CD4-positive, alpha-beta T cell treated with Interferon alpha-2 for 1 hour (primary cell): Measurements from ENCODE around the gene FGFBP1.
"Not testable (repeated sequence)": the region's sequence is repeated elsewhere in the genome, so short reads cannot be mapped to it uniquely, and the experiment has no call there.

Experiments used
- DNase-seq, 2 donors: peaks; one replicate each; pipeline ENCODE4 v3.0.0-alpha.2; 2020 to 2022

The FGFBP1 gene

DNA sequence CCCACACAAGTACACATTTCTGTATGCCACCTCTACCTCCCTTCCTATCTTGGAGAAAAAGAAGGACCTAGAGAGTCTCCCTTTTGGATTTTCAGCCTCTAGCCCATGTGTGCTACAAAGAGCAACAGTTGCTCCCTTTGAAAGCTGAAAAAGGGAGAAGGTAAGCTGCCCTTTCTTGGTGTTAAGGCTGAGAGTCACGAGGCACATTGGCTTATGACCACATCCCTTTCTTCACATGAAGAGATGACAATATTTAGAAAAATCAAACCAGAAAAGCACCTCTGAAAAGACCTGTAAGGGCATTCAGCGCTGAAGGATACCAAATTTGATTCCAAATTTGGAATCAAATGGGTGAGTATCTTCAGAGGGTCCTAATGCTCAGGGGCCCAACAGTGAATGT, 6.4 kb upstream of the FGFBP1 start:
- no peak for DNase-seq

DNA sequence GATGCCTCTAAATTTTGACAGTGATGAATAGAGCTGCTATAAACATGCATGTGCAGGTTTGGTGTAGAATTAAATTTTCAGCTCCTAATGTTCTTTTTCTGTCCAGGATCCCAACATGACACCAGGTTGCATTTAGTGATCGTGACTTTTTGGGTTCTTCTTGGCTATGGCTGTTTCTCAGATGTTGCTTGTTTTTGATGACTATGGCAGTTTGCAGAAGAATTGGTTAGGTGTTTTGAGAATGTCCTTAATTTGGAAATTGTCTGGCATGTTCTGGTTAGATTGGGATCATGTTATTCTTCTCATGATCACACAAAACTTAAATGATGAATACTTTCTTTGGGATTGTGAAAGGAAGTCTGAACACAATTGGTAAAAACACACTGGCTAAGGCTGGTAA, 3.7 kb upstream of the FGFBP1 start:
- no peak for DNase-seq

DNA sequence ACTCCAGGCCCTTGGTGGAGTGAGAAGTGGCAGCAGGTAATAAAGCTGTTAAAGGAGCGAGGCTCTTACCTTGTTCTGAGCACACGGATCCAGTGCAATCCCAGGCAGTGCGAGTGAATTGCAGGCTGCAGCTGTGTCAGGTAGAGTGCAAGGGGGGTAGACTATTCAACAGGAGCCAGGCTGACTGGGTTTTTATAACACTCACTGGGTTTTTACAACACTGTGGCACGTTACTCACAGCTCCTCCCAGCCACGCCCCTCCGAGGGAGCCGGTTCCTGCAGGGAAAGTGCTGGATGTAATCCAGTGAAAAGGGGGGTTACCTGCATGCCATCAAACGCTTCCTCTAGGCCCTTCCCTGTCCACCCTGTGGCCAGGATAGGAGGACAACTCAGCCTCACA, 358 bp downstream of the FGFBP1 start:
- no peak for DNase-seq

DNA sequence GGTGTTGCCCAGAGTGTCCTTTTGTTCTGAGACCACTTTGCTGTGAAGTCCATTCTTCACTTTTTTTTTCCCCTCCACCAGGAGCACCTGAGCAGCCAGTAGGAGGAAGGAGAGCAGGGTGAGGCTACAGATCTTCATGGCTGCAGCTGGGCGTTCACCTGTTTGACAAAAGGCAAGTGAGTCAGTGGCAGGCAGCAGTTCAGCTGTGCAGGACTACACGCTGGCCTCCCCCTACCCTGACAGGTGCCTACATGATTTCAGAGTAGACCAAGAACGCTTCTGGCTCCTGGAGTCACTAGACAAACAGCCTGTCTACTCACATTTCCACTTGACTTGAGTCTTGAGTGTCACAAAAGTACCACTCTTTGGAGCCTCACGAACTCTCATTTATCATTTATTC, 2.0 kb downstream of the FGFBP1 start:
- no peak for DNase-seq

DNA sequence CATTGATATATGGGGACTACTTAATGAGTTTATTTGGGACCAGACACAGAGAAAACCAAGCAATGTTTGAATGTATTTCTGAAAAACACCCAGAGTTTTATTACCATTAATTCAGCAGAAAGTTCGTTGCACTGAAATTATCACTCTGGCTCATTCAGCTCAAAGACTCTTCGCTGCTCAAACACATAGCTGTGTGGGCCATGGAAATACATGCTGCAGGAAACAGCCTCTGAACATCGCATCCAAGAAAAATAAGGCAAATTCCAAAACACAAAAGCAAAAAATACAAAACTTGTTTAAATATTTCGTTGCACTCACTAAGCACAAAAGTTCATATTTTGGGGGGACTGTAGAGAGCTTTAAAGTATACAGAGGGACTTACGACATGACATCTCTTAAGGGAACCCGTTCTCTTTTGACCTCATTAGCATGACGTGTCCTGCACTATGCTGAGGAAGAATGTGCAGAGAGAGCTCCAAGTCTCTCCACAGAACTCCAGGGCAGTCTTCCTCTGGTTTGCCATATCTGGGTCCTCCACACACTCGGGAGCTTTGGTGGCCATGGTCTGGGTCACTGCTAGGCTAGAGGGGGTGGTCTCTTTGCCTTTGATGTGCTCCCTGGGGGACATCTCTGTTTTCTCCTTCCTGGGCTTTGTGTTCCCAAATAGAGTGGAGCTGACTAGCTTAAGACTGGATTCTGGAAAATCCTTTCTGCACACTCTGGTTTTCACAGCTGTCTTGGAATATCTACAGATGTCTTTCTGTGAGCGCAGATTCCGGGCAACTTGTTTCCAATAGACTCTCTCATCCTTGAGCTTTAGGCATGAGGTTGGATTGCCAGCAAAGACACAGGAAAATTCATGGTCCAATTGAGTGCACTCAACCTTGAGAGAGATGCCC, 2.8 kb downstream of the FGFBP1 start:
- no peak for DNase-seq

DNA sequence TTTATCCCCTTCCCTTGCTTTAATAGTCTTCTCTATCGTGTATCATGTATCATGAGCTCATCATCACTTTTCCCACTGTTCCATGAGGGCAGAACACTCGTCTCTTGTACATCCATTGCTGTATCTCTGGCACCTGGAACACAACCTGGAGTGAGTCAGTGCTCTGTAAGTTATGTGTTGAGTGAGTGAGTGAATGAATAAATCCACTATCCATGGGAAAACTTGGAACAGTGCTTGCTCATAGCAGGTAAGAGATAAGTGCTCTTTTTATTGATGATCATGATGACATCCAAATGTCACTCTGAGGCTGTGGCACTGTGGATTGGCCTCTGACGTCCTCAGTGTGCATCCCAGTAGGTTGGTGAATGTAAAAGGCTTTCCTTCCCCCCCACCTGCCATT, 4.3 kb downstream of the FGFBP1 start:
- no peak for DNase-seq

DNA sequence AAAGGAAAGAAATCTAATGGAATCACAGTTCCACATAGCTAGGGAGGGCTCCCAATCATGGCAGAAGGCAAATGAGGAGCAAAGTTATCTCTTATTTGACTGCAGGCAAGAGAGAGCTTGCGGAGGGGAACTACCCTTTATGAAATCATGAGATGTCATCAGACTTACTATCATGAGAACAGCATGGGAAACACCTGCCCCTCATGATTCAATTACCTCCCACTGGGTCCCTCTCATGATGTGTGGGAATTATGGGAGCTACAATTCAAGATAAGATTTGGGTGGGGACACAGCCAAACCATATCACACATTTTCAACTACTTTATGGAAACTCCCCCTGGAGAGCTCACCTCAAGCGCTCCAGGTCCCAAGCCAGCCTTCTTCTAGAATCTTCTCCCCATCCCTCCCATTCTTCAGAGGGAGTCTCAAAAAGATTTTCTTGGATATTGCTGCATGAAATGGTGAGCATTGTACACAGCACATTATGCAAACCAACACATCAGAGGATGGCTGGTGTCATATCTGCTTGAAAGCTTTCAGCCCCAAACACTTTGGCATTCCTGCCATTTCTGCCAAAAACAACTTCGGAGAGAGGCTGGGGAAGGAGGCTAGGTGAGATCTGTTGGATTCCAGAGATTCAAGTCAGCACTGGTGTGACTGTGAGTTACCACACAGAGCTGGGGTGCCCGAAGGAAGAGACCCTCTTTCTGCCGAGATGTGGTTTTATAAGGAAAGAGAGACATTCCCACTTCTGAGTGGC, 6.9 kb downstream of the FGFBP1 start:
- DNase-seq: no peak

DNA sequence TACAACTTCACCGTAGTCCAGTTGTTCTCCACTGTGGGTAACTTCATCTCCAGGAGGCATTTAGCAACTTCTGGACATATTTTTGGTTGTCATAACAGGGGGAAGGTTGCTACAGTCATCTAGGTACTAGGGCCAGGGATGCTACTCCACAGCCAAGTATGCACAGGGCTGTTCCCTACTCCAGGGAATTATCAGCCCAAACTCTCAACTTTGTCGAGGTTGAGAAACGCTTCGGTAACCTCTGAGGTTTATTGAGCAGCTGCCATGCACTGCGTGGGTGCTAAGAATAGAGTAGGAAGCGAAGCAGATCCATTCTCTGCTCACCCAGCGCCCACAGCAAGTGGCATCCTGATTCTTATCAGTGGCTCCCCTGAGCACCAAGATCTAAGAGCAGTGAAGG, 8.2 kb downstream of the FGFBP1 start:
- no peak for DNase-seq

DNA sequence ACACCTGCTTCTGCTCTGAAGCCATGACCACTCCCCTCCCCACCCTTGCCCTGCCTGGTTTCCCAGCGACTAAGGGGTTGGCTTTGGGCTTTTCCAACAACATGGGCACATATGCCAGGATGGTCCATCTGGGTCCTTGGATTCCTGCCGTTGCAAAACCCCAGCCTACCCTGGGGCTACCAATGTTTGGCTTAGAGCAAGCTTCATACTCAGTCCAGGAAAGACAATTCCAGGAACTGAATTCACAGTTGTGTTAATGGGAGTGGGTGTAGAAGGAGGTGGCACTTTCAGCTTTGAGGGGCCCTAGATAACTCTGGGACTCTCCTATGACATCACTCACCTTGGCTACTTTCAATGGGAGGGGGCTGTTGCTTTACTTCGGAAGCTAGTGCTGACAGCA, 9.0 kb downstream of the FGFBP1 start:
- no peak for DNase-seq

DNA sequence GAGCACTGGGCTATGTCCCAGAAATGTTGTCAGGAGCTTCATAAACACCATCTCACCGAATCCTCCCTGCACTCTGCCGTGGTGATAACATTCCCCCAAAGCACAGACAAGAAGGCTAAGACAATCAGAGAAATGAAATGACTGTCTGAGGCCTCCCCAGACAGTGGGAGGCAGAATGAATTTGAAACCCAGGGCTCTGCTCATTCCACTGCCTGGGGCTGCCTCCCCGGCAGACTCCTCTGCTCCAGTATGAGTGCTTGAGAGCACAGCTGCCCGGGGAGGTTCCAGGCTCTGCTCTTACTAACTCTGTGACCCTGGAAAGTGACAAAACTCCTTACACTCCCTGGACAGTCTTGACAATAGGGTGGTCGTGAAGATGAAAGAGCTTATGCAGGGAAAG, 9.7 kb downstream of the FGFBP1 start:
- no peak for DNase-seq

DNA sequence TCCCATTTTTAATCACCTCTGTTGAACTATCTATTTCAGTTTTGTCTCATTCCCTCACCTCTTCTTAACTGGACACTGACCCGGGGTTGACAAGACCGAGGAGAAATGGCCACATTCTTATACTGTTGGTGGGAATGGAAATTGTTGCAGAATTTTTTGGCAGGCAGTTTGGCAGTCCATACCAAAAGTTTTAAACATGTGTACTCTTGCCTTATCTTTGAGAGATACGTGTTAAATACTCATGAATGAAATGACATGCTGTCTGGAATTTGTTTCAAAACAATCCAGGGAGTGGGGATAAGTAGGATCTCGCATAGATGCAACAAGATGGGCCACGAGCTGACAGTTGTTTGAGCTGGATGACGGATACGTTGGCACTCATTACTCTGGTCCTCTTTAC, 12.1 kb downstream of the FGFBP1 start:
- no peak for DNase-seq

DNA sequence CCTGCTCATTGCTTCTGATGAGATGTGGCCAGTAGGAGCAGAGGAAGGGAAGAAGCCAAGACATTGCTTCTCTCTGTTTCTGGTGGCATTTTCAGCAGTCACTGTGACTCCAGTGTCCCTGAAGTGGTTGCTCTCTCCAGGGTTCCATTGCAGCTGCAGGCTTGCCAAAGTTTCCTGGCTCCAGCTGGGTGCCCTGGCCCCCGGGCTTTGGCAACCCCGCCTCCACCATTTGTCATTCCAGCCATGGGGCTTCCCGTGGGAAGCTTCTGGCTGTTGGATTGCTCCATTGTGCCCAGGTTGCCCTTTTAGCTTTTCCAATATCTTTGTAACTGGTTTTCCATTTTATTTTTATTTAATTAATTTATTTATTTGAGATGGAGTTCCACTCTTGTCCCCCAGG, 12.7 kb downstream of the FGFBP1 start:
- DNase-seq: no peak

DNA sequence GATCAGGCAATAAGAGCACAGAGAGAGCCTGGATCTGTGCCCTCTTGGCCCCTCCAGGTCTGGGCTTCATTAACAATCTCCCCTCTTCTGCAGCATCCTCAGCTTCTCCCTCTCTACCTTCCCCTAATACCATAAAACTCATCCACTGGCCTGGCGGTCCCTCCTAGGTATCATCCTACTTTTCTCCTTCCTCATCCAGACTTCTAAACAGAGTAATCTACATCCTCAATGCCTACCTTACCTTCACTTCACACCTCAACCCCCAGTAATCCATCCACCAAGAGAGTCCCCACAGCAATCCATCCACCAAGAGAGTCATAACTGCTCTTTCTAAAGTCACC, 17.0 kb downstream of the FGFBP1 start:
- no peak for DNase-seq

DNA sequence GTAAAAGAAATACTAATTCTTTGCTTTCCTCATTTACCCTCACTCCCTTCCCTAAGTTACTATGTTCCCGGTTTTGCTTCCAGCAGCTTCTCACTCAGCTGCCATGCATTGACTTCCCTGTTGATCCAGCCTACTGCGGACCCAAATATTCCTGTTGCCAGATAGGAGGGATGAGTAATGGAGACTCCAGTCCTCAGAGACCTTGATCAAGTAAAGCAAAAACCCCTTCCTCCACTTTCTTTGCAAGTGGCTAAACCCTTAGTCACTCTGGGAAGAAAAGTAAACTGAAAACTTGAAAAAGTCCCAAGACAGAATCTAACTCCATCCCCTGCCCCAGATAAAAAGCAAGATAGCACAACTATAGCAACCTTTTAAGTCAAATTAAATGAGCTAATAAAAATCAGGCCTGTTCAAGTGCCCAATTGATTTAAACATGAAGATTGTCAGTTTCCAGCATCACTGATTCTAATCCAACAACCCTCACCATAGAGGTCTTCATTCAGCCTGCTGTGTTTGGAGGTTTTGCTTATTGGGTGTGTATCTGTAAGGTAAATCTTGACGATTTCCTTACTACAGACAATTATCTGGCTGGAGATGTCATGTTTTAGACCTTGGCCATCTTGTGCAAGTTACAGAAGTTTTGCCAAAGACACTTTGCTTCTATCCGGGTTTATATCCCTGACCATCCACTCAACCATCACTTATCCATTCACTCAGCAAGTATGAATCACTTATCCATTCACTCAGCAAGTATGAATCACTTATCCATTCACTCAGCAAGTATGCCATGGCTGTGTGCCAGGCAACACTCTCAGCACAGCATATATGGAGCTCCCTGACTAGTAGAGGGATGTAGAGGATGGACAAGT, 17.6 kb downstream of the FGFBP1 start:
- no peak for DNase-seq

DNA sequence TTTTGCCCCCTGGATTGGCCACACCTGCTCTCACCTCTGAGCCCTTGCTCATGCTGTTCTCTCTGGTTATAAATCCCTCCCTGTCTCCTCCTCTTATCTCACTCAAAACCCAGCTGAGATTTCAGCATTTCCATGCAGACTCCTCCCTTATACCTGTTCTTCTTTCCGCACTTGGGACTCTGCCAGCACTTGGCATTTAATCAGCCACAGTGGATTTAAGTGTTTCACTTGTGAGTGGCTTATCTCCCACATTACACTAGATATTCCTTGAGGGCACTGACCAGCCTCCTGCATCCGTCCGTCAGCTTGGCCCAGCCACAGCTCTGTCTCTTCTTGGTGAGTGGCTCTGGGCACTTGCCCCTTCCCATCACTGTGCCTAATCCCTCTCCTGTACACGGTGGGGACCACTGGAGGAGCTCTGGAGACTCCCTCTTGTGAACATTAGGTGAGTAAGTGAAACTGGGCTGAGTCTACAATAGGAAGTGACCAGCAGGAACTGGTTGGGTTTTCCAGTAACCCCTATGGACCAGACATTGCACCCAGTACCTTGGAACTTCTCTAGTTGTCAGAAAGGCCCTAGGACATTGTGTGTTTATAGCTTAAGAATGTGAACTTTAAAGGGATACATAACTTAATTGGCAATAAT, 19.9 kb downstream of the FGFBP1 start:
- DNase-seq: no peak

DNA sequence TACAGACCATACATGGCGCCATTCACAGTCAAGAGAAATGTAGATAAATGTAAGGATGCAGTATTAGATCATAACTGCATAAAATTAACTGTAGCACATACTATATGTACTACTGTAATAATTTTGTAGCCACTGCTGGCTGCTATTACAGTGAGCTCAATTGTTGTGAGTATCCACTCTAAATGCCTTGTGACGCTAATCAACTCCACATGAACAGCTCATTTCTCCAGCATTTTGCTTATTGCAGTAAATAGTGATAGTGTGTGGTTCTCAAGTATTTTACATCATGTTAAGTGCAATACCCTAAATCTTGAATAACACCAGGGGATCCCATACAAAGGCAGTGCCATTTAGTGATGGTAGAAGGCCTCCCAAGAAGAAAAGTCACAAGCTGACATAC, 21.2 kb downstream of the FGFBP1 start:
- DNase-seq: no peak

DNA sequence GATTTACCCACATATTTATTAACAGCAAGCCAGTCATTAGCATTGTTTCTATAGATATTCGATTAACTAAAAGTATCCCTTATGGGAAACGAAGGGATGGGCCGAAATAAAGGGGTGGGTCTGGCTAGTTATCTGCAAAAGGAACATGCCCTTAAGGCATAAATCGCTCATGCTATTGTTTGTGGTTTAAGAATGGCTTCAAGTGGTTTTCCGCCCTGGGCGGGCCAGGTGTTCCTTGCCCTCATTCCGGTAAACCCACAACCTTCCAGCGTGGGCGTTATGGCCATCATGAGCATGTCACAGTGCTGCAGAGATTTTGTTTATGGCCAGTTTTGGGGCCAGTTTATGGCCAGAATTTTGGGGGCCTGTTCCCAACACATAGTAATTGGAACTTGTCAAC, 22.2 kb downstream of the FGFBP1 start:
- DNase-seq: not testable (repeated sequence)

DNA sequence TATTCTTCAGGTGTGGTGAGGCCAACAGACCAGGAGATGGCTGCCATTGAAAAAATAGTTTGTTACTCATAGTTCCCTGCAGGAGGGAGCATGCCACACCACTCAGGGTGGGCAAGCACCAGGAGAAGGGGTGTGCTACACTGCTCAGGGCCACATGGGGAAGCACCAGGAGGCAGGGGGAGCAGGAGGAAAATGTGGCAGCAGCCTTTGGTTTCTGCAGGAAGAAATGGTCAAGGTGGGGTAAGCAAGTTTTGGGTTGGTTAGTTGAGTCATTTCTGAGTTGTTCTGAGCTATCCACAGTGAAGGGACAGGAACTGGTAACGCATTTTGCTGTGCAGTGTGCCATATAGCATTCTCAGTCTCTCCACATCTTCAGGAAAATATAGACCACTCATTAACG, 23.8 kb downstream of the FGFBP1 start:
- DNase-seq: no peak

DNA sequence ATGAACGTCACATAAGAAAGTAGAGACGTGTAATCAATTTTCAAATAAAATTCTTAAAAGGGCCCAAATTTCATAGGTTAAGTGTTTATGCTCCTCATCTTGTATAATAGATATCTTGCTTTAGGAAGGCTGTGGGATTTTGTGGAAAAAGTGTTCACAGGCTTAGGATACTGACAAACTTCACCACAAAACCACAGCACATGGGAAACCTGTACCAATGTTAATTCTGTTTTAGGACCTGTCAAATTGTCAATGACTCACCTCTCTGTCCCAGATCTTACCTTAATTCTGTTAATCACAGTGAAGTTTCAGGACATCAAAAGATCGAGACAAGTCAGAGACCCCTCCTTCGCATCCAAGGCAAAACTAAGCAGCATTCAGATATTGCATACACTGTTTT, 24.2 kb downstream of the FGFBP1 start:
- no peak for DNase-seq

DNA sequence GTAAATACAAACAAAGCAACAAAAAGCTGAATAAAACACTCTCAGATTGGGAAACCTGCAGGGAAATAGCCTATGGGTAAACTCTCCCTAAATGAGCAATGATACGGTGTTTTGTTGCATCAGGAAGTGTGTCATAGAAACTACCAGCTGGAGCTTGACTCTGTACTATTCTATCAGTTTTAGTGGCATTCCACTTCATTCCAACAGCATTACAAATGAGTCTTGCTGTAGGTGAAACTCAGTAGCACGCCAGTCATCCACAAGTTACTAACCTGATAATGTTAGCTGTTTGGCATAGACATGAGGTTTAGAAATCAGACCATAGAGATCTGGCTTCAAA, 24.9 kb downstream of the FGFBP1 start:
- no peak for DNase-seq

DNA sequence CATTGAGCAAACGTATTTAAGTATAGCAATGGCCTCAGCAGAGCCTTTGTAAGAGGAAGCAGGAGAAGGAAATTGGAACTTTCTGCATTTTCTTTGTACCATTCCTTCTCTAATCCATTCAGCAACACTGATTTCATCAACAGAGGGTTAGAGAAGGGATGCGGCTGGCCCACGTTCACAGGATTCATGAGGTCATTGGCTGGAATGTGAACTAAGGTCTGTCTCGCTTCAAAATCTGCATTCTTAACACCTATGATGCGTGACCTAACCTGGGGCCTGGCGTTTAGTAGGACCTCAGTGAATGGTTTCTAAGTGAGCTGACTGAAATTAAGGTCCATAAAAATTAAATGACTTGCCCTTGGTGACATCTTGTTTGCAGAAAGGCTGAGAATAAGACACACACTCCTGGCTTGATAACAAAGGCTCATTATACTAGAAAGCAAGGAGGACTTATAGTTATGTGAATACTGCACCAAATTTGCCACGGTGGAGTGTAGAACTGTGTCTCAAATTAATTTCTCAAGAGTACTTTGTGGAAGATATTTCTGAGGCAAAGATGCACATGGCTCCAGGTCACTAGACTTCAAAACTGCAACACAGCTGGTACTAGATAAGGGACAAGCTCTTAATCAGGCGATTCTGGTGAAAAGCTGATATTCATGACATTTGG, 25.4 kb downstream of the FGFBP1 start:
- no peak for DNase-seq

DNA sequence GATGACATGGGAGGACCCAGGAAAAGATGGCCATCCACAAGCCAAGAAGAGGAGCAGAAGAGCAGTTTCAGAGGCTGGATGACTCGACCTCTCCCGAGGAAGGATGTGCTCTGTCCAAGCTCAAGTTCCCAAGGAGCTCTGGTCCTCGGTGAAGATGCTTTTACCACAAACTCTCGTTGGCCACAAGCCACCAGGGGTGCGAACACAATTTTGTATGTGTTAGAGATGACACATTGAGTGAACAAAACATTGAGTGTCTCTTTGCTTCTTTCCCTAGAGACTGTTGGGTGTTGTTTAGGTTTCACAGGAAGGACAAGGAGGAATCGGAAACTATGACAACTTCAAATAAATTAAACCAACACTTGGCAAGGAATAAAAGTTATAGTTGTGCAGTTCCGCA, 26.3 kb downstream of the FGFBP1 start:
- no peak for DNase-seq
